OCI-LY3 (cell line): ENCODE data around the gene TRIM28.

ENCODE experiments used
- EZH2phosphoT487 ChIP-seq: fragments of 200-600 bp; shearing (Covaris generic); IDR thresholded peaks from 2 replicates; pipeline ENCODE4 v1.6.1; 2018; ENCODE audit warnings: antibody characterized with exemption, mixed run types, low read depth
- TF ChIP-seq, protein P1 (sequence below): fragments of 200-600, 300-600 bp; sonication (generic); IDR thresholded peaks from 2 replicates; pipeline ENCODE4 v1.5.1; 2014; ENCODE audit warnings: antibody characterized with exemption, low read length, low read depth

DNA sequence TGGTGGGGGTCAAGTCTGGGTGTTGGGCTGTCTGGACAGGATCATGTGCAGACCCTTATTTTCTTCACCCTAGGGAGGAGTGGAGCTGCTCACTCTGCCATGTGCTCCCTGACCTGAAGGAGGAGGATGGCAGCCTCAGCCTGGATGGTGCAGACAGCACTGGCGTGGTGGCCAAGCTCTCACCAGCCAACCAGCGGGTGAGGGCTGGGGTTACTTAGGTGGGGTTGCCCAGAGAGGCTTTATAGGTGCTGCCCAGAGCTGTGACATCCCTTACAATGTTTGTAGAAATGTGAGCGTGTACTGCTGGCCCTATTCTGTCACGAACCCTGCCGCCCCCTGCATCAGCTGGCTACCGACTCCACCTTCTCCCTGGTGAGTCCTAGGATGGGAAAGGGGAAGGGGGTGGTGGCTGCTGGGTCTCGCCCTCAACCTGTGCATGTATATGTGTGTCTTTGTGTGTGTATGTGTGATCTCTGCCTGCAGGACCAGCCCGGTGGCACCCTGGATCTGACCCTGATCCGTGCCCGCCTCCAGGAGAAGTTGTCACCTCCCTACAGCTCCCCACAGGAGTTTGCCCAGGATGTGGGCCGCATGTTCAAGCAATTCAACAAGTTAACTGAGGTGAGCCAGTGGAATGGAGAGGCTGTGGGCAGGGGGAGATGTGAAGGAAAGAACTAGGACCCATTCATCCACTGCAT is 5.9 kb downstream of the TRIM28 start:
- TF ChIP-seq, protein P1, sequence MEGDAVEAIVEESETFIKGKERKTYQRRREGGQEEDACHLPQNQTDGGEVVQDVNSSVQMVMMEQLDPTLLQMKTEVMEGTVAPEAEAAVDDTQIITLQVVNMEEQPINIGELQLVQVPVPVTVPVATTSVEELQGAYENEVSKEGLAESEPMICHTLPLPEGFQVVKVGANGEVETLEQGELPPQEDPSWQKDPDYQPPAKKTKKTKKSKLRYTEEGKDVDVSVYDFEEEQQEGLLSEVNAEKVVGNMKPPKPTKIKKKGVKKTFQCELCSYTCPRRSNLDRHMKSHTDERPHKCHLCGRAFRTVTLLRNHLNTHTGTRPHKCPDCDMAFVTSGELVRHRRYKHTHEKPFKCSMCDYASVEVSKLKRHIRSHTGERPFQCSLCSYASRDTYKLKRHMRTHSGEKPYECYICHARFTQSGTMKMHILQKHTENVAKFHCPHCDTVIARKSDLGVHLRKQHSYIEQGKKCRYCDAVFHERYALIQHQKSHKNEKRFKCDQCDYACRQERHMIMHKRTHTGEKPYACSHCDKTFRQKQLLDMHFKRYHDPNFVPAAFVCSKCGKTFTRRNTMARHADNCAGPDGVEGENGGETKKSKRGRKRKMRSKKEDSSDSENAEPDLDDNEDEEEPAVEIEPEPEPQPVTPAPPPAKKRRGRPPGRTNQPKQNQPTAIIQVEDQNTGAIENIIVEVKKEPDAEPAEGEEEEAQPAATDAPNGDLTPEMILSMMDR = no peak
- no peak for TF ChIP-seq EZH2phosphoT487
